Measurements from ENCODE around the gene BCAT1.
"Not testable (repeated sequence)": the region's sequence is repeated elsewhere in the genome, so short reads cannot be mapped to it uniquely, and the experiment has no call there.

The BCAT1 gene

DNA sequence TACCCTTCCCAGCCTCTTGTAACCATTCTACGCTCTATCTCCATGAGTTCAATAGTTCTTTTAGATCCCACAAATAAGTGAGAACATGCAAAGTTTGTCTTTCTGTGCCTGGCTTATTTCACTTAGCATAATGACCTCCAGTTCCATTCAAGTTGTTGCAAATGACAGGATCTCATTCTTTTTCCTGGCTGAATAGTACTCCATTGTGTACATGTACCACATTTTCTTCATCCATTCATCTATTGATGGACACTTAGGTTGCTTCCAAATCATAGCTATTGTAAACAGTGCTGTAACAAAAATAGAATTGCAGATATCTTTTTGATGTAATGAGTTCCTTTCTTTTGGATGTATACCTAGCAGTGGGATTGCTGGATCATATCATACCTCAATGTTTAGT lies 139.6 kb downstream of the BCAT1 start:
- not testable (repeated sequence) for DNase-seq (ENCODE audit: low read depth in 2 of 2)

DNA sequence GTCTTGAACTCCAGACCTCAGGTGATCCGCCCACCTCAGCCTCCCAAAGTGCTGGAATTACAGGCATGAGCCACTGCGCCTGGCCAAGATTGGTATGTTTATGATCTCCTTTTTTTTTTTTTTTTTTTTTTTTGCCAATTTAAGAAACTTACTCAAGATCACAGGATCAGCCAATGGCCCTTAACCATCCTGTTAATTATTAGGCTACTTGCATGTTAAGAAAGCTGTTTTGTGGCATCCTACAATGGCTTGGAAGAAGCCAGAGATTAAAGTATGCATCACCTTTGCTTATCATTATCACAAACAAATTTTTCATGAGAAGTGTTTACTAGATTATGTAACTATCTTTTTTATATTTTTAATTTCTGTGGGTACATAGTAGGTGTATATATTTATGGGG lies 140.2 kb downstream of the BCAT1 start:
- DNase-seq (ENCODE audit: low read depth in 2 of 2) = no peak

DNA sequence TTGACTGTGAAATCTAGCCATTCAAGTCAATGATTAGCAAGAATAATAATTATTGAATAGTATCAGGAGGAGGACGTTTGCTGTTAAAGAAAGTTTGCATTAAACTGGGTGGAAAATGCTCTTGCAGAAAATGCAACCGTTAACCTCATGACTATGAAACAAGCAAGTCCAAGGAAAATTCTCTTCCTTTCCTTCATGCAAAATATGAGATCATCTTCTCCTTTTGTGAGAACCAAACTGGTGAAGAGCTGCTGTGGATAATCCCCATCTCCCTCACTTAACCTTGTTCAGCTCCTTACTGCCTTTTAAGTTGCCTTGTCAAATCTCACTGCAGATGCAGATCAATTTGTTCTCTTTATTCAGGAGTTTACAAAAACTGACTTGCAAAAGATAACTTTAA lies 142.5 kb downstream of the BCAT1 start:
- DNase-seq (ENCODE audit: low read depth in 2 of 2) = no peak

DNA sequence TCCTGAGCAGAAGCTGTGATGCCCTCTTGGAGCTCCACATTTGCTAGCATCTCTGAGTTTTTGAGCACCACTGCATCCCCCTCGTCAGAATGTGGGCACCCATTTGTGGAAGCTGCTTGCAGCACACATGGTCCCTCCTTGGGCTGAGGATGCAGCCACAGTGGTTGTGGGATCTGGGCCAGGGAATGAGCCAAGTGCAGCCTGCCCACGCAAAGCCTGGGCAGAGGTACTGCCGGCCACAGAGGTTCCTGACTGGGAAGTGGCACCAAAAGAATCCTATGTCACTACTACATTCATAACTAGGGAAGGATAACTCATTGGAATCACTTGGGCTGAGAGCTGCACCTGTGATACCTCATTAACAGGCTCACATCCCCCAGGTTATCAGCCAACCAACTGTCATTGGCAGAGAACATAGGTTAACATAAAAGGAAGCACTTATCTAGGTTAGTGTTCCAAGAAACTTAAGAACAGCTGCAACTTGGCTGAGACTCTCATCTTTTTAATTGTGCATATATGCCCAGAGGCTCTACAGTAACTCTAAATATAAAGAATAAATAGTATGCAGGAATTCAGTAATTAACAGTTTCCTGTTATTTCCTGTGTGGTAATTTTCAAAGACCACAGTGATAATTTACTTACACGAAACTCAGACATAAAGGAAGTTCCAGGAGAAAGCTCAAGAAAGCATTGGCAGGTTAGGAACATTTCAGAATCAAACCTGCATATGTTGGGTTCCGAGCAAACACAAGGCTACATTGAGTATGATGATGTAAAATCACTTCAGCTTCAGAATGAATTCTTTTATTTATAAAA lies 145.3 kb downstream of the BCAT1 start:
- no peak for DNase-seq (ENCODE audit: low read depth in 2 of 2)

DNA sequence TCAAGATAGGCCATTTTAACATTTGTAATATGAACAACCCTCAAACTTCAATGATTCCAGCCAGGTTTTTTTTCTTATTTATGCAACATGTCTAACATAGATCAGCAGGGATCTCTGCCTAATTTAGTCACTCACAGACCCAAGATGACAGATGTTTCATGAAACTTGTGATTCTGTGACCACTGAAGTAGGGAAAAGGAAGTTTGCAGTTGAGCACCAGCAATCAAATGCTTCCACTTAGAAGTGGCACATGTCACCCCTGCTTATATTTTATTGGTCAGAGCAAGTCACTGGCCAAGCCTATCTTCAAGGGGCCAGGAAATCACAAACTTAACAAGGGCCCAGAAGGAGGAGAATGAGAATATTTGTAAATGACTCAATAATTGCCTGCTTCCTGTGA lies 150.6 kb downstream of the BCAT1 start:
- DNase-seq (ENCODE audit: low read depth in 2 of 2) = no peak

DNA sequence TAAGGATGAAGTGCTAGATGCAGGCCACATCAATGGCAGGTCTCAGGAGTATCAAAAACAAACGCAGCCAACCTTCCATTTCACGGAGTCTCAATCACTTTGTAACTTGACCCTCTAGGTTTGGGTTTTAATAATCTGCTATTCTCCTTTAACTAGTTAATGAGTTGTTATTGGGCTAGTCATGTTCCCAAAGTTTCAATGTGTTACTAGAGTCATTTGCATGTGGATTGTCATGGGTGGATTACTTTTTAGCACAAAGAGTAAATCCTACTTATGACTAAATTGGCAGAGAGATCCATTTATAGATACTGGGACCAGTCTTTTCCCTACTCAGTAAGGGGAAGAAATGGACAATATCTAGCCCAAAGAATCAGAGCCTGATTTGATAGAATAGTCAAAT lies 151.0 kb downstream of the BCAT1 start:
- no peak for DNase-seq (ENCODE audit: low read depth in 2 of 2)

DNA sequence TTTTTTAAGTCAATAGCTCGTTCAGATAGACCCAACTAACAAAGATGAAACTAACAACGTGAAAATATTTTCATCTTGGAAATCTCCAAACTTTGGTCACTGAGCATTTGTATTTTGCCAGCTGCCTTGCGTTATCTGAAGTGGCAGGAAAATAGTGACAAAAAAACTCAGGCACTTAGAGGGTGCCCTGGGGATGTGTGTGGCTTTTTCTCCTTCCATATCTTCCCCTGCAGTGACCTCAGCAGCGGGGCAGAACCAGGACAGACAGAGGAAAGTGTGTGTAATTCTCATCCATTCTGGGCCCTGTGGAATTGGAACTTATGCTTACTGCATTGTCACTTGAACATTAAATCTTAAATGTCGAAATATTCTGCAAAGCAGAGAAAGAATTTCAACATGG lies 152.0 kb downstream of the BCAT1 start:
- DNase-seq (ENCODE audit: low read depth in 2 of 2) = no peak

DNA sequence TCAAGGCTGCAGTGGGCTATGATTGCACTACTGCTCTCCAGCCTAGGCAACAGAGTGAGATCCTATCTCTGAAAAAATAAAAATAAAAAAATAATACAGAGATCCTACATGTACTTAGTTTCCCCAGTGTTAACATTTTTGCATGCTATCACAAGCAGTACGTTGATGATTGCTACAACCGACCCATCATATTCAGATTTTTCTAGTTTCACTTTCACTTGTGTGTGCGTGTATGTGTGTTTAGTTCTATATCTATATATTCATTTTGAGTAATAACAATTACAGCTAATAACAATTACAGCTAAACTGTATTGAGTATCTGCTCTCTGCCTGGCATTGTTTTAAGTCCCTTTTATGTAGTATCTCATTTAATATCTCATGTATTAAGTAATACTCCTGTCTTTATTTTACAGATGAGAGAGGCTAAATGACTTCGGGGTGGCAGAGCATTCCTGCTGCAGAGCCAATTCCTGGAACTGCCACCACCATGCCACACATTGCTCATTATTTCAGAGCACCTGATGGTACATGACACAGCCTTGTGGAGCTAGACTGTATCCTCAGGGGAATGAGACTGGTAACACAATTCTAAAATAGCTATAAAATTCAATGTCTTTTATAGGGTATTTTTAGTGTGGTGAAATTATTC lies 153.1 kb downstream of the BCAT1 start:
- no peak for DNase-seq (ENCODE audit: low read depth in 2 of 2)

DNA sequence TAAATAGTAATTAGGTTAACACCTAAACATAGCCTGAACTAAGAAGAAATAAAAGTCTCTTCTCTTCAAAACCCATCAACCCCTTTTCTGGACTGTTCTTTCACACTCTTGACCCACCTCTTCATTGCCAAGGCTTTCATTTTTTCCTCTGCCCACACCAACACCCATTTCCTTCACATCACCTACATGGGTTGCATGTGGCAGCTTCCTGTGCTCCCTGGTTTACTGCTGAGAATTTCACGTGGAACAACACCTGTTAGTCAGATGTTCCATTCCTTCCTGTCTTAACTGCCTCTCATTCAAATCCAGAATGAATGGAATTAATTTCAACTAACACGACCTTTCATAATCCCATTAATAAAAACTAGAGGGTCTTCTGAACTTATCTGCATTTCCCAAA lies 157.3 kb downstream of the BCAT1 start:
- no peak for DNase-seq (ENCODE audit: low read depth in 2 of 2)

DNA sequence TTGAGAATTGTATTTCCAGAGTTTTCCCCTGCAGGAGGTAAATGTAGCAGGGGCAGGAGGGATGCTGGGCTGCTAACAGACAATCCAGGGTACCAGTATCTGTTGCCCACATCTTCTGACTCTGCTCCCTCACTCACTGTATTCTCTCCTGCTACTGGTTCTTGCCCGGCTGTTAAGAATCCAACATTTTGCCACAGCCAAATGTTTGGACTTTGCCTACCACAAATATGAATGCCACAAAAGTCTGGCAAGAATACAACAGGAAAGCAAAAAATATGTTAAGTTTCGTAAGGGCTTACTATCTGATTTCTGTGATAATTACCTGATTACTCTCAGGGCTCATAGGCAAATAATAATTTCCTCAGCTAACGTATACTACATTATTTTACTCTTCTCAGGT lies 160.0 kb downstream of the BCAT1 start:
- DNase-seq (ENCODE audit: low read depth in 2 of 2) = no peak

DNA sequence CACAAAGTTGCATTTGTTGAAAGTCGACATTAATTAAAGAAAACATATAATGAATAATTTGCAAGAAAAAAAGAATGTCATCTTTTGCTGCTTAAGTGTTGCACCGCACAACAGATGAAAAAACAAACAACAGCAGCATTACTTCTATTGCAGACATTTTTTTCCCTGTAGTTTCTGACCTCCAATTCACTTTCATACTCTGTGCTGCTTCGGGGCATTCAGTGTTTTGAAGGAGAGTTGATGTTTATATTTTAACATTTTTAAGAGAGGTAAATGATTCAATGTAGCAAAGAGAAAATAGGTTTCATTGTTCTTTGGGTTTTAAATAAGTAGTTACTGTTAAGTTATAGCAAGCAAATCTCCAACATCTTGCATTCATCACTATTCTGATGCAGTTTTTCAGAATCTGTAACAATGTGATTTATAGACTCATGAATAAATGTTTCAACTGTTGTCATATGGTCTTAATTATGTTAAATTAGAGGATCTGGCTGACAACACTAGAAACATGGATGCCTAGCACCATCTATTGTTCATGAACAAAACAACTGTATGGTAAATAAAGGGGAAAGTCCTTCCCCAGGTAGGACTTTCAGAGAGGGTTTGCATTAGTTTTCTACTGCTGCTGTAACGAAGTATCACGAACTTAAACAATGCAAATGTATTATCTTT lies 168.1 kb downstream of the BCAT1 start:
- DNase-seq (ENCODE audit: low read depth in 2 of 2) = no peak

DNA sequence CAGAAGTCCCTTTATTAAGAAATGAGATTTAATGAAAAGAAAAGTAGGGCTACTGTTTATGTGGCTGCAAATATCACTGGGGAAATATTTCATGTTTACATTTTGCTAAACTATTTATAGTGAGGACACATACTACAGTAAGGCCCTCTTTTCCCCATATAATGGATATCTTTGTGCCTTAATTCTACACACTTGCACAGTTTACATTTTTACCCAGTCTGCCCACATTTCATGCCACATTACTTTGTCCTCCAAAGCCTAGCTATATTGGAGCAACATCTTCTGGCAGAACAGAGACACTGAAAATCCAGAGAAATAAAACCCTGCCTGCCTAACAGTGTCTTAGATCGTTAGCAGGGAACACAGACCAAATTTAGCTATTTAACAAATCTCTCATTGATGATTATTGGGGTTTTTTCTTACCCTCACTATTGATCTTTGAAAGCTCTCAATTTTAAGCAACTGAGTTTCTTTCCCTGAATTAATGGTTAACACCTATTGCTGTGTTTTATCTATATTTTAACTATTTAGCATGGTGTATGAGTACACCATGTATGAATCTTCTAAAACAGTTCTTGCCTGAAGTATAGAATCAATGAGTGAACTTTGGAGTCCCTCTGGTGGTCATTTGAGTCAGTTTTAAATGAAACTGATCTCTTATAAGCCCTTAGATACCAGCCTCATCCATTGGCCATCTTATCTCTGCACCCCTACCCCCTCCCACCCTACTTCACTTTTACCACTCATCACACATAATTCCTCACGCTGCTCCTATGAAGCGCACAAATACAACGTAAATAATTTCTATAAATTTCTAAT lies 170.2 kb downstream of the BCAT1 start:
- DNase-seq (ENCODE audit: low read depth in 2 of 2) = no peak

DNA sequence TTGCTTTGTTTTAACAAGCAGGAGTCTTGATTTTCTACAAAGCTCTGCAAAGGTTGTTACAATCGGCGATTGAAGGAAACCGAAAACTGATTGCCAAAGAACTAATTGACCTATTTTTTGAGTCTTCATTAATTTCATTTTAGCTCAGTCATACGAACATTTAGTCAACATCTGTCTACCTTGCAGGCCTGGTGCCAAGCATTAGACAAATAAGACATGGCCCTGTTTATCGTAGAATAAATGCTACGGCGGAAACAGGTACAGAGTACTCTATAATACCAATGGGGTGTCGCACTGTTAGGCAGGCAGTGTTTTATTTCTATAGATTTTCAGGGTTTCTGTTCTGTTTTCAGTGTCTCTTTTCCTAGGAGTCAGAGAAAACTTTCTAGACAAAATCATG lies 171.5 kb downstream of the BCAT1 start:
- no peak for DNase-seq (ENCODE audit: low read depth in 2 of 2)

DNA sequence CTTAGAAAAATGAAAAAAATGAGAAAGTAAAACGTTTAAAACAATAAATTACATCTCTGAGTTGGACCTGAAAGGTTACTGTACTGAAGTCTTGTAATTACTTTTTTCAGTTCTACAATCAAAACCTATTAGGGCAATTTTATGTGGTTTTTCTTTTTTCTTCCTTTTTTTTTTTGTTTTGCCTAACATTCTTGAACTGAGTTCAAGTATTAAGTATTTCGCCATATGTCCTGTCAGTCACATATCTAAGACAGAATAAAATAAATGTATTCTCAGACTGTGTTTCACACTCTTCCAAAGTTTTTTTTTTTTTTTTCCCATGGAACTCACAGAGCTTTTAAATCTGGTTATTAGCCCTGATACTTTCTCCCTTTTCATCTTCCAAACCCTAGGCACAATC lies 172.0 kb downstream of the BCAT1 start:
- DNase-seq (ENCODE audit: low read depth in 2 of 2) = no peak

DNA sequence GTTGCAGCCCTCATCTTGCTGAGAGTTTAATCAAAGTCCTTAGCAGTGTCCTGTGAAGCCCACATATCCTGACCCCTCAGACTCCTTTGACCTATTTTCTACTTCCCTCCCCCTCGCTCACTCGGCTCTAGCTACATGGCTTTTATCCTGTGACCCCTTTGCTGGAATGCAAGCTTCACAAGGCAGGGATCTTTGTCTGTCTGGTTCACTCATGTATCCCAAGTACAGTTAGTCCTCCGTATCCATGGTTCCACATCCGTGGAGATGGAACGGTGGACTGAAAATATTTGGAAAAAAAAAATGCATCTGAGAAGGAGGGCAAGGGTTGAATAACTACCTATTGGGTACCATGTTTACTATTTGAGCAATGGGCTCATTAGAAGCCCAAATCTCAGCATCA lies 173.8 kb downstream of the BCAT1 start:
- DNase-seq (ENCODE audit: low read depth in 2 of 2) = no peak

DNA sequence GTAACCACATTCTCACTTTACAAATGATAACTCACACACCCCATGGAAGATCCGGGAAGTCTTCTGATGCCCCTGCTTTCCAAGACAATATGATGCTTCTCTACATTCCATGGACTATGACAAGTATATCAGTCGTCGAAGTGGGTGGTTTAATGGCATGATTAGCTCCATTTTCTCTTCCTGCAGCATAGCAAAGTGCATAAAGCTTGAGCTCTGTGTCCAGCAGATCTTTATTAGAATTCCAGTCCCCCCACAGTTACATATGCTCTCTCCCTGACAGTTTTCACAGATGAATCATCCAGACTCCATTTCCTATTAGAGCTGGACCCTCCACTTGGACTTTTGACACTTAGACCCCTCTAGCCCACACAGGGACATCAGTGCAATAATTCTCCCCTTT lies 174.9 kb downstream of the BCAT1 start:
- DNase-seq (ENCODE audit: low read depth in 2 of 2) = no peak

DNA sequence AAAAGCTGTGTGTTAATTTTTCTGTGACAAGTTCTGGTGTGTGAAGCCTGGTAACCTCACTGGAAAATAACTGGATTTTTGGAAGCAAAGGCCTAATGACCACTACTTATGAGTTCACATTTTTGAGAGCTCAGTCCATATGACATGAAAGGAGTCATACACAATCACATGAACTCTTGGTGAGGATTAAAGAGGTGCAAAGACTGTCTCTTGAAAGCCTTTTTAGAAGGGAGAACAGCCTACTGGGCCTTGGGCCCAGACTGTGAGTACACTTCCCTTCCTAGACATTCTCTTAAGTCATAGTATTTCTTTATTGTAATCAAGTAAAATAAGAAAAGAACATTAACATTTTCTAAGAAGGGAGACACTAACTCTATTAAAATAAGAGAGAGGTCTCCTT lies 176.1 kb downstream of the BCAT1 start:
- DNase-seq (ENCODE audit: low read depth in 2 of 2) = no peak

DNA sequence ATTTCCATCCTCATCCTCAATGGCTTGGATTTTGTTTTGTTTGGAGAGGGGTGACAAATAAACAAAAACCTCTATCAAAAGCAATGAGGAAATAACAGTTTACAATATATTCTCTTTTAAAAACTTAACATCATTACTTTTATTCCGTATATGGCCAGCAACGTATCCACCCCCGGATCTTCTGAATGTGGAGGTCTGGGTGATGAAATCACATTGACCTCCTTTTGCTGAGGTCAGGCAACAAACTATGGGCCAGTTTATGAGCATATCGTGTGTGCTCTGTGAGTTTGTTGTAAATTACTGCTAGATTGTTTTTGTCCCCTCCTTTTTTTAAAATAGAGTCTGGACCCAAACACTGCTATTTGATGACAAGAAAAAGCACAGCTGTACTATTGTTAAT lies 178.1 kb downstream of the BCAT1 start:
- DNase-seq (ENCODE audit: low read depth in 2 of 2) = no peak

DNA sequence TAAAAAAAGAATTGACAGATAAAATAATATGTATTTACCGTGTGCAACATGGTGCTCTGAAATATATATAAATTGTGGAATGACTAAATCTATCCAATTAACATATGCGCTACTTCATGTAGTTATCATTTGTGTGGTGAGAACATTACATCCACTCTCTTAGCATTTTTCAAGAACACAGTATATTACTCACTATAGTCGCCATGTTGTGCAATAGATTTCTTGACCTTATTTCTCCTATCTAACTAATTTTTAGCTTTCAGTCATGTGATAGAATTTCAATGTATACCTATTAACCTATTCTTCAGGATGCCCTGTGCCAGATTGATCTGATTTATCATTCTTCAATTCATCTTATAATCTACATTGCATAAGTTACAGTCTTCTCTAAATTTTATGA lies 178.6 kb downstream of the BCAT1 start:
- DNase-seq (ENCODE audit: low read depth in 2 of 2) = no peak

DNA sequence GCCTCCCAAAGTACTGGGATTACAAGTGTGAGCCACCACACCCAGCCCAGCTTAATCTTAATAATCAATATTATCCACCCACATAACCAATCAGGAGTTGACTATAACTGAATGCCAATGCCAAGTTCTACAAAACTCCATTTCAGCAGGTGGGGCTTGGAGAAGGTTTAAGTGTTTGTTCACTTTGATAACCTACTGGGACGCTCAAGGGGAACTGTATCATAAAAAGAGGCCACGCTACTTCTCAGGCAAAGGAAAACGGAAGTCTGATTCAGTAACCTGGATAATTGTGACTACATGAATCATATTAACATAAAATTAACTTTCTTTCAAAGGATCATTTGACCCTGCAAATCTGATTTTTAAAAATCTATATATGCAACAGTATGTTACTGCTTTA lies 179.2 kb downstream of the BCAT1 start:
- no peak for DNase-seq (ENCODE audit: low read depth in 2 of 2)

DNA sequence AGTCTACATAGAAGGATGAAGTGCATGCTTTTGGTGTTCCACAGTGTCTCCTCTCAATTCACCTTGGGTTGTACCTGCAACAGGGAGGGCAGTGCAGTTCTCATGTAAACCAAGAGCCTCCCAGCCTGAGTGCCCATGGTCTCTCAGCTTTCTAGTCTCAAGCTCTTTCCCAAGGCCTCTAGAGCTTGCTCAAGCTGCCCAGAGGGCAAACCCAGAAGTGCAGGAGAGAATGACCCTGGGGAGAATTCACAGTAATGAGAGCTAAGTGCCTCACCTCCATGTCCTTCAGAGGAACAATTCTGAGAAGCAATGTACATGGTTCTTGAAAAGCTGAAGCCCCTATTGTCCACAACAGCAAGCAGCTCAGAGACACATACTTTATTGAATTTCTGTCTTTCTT lies 180.5 kb downstream of the BCAT1 start:
- no peak for DNase-seq (ENCODE audit: low read depth in 2 of 2)

DNA sequence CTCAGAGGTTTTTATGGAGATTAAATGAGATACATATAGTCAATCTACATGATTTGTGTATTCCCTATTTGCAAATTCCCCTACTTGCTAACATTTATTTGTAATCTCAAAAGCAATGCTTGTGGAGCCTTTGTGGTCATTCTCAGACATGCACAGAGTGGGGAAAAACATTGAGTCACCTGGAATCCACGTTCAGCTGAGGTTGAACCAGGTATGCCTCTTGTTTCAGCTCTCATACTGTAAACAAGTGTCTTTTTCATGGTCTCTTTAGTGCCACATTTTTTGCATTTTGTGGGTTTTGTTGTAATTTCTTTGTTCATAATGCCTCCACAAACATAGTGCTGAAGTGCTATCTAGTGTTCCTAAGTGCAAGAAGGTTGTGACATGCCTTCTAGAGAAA lies 181.9 kb downstream of the BCAT1 start:
- no peak for DNase-seq (ENCODE audit: low read depth in 2 of 2)

All from stimulated activated CD8-positive, alpha-beta memory T cell treated with anti-CD3 and anti-CD28 coated beads, Interleukin-2, amount 100 ng/mL, for 1 hour (primary cell).